Kidney (tissue), 14 donors: ENCODE data around the gene ZDHHC14. TPM values are rescaled to one million over a fixed set of nuclear protein-coding genes. Genes with fewer than 3 reads are reported as not detected.

Source experiments
- DNase-seq, 5 donors: peaks; one replicate each; pipeline ENCODE4 v3.0.0-alpha.2; 2013 to 2020
- FAIRE-seq: peaks from 2 replicates; lab custom pipeline; 2012; peaks lifted over from hg19 to GRCh38; lab: Jason Lieb, UNC
- H3K27ac ChIP-seq, 2 donors: one replicate each; pipeline ENCODE4 v1.7.0; 2013; ENCODE audit warnings: low read depth in 2 of 2, low read length in 2 of 2, inconsistent platforms in 1 of 2
- H3K27me3 ChIP-seq: one replicate; pipeline ENCODE4 v1.7.1; 2013; ENCODE audit warnings: low read length, inconsistent platforms; ENCODE audit not compliant: control insufficient read depth, insufficient read depth
- H3K36me3 ChIP-seq, 3 donors: one replicate each; pipeline versions ENCODE4 v1.7.0 to v1.7.1; 2013; ENCODE audit warnings: low read length in 3 of 3, control low read depth in 1 of 3, inconsistent platforms in 1 of 3; ENCODE audit not compliant: insufficient read depth in 3 of 3, control insufficient read depth in 2 of 3
- H3K4me1 ChIP-seq, 3 donors: one replicate each; pipeline versions ENCODE4 v1.7.0 to v1.7.1; 2013; ENCODE audit warnings: low read length in 3 of 3, inconsistent platforms in 1 of 3, low read depth in 1 of 3; ENCODE audit not compliant: control insufficient read depth in 2 of 3, insufficient read depth in 2 of 3
- H3K4me3 ChIP-seq, 3 donors: one replicate each; pipeline versions ENCODE4 v1.7.0 to v1.8.1; 2013; ENCODE audit warnings: low read length in 3 of 3, control low read depth in 1 of 3, inconsistent platforms in 1 of 3
- H3K9ac ChIP-seq, 3 donors: one replicate each; pipeline versions ENCODE4 v1.7.0 to v1.7.1; 2013; ENCODE audit warnings: low read length in 3 of 3, control low read depth in 1 of 3, inconsistent platforms in 1 of 3
- H3K9me3 ChIP-seq, 3 donors: one replicate each; pipeline versions ENCODE4 v1.7.0 to v1.7.1; 2013; ENCODE audit warnings: low read length in 3 of 3, control low read depth in 1 of 3, inconsistent platforms in 1 of 3; ENCODE audit not compliant: control insufficient read depth in 2 of 3, insufficient read depth in 1 of 3
- intact Hi-C: fragments of 100-400 bp; cut with DNase I; formaldehyde crosslinking; loops from one replicate; pipeline ENCODE4 v1.11.1; 2022
- polyA plus RNA-seq: library from polyadenylated mRNA; stranded (reverse); fragments of 350-450 nt; fragmentation: Illumina TruSeq; extraction: RNeasy Lipid Tissue Mini Kit (QIAGEN cat#74804); gene quantifications from one replicate; pipeline ENCODE4 v1.2.3, GENCODE V29; 2014; ENCODE audit warnings: low read depth, low replicate concordance; ENCODE audit not compliant: insufficient read depth
- total RNA-seq: library from RNA; stranded (reverse); fragmentation: NEBNext Ultra II Directional; extraction: Animal tissue kit (Norgen Biotek cat#: 25700); gene quantifications from one replicate; pipeline ENCODE4 v1.2.1, GENCODE V29; 2021
- TF ChIP-seq, protein P1 (sequence below): IDR thresholded peaks from 3 replicates; pipeline ENCODE4 v1.5.1; 2012; ENCODE audit warnings: mild to moderate bottlenecking, moderate library complexity, borderline replicate concordance; ENCODE audit not compliant: insufficient read depth; ENCODE audit errors: extremely low read depth
- donor health status: control.
- donor health status: control.
- donor health status: control.
- donor health status: control.
- donor health status: control.
- donor health status: DM: yes; HTN: yes; CAD: no.
- donor health status: Normal renal cell carcinoma (clear cell type).

The ZDHHC14 gene
- total and polyA plus RNA-seq, 2 donors from 2014 or later, result 13.5 to 26.7 TPM

DNA sequence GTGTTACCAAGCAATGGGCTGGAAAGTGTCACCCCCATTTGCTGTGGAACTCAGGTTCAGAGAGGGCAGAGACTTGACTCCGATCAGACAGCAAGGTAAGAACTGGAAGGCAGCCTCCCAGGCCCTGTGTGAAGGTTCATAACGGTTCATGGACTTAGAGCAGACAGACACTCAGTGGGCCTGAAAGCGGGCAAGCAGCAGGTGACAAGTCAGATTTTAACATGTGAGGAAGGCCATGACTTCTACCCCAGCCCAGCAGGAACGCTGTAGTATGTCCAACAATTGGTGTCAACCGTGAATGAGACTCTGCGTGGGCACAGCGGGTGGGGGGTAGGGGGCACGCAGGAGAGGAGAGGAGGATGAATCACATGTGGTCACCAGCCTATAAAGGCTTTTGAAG is 224.5 kb downstream of the ZDHHC14 start:
- Histone ChIP-seq H3K9ac (no peak overlapping the region), H3K4me1 (peaks cover 0 to 2% (median 0%) of the 10 kb centered on the region in 3 donors), H3K4me3 (no peak overlapping the region), H3K9me3 (no peaks in the 10 kb centered on the region), H3K27me3 (no peaks in the 10 kb centered on the region), H3K36me3 (no peaks in the 10 kb centered on the region), H3K27ac (no peak overlapping the region)
- TF ChIP-seq, protein P1, sequence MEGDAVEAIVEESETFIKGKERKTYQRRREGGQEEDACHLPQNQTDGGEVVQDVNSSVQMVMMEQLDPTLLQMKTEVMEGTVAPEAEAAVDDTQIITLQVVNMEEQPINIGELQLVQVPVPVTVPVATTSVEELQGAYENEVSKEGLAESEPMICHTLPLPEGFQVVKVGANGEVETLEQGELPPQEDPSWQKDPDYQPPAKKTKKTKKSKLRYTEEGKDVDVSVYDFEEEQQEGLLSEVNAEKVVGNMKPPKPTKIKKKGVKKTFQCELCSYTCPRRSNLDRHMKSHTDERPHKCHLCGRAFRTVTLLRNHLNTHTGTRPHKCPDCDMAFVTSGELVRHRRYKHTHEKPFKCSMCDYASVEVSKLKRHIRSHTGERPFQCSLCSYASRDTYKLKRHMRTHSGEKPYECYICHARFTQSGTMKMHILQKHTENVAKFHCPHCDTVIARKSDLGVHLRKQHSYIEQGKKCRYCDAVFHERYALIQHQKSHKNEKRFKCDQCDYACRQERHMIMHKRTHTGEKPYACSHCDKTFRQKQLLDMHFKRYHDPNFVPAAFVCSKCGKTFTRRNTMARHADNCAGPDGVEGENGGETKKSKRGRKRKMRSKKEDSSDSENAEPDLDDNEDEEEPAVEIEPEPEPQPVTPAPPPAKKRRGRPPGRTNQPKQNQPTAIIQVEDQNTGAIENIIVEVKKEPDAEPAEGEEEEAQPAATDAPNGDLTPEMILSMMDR, result no peak
- no peak for DNase-seq
- intact Hi-C loops, result no loop called here
- FAIRE-seq, result no peak

GRCh38 chr6:157606516-157606915 is 225.5 kb downstream of the ZDHHC14 start:
- Histone ChIP-seq H3K9me3 (no peaks in the 10 kb centered on the region), H3K36me3 (no peaks in the 10 kb centered on the region), H3K9ac (no peak overlapping the region), H3K4me3 (no peak overlapping the region), H3K27me3 (no peaks in the 10 kb centered on the region), H3K4me1 (peaks cover 0 to 2% (median 0%) of the 10 kb centered on the region in 3 donors), H3K27ac (no peak overlapping the region)
- DNase-seq (no peak), FAIRE-seq (no peak)
- TF ChIP-seq, protein P1, result no peak
- intact Hi-C loops, result no loop called here

GRCh38 chr6:157607317-157608109 is 226.5 kb downstream of the ZDHHC14 start:
- TF ChIP-seq, protein P1, result no peak
- no peaks in the 10 kb centered on the region for H3K27me3 ChIP-seq
- intact Hi-C loops, result no loop called here
- H3K9ac ChIP-seq, result no peak overlapping the region
- no peaks in the 10 kb centered on the region for H3K9me3 ChIP-seq
- DNase-seq, result peak in 1 of 5 donors; percentile 21
- H3K27ac ChIP-seq, result no peak overlapping the region
- peaks cover 0 to 2% (median 0%) of the 10 kb centered on the region in 3 donors for H3K4me1 ChIP-seq
- H3K4me3 ChIP-seq, result no peak overlapping the region
- no peaks in the 10 kb centered on the region for H3K36me3 ChIP-seq
- no peak for FAIRE-seq
